ENCODE data around the gene ARHGAP15. TPM values are rescaled to one million over a fixed set of nuclear protein-coding genes. Genes with fewer than 3 reads are reported as not detected.

ARHGAP15 gene
- total RNA-seq, 1 experiment from 2014 or later = 0.71 TPM

- in situ Hi-C loops (cut with HindIII; ENCODE audit: low pct_unique_long_range_greater_than_20kb, low sequenced_read_pairs) = no loop called here
- no peak for DNase-seq (ENCODE audit: low read depth, low spot score)
Observed at GRCh38 chr2:143730155-143730952, 601.1 kb downstream of the ARHGAP15 start.

- in situ Hi-C loops (cut with HindIII; ENCODE audit: low pct_unique_long_range_greater_than_20kb, low sequenced_read_pairs) = no loop called here
- no peak for DNase-seq (ENCODE audit: low read depth, low spot score)
Observed at GRCh38 chr2:143730953-143731260, 601.7 kb downstream of the ARHGAP15 start.

GRCh38 chr2:143732076-143732475 lies 602.9 kb downstream of the ARHGAP15 start:
- DNase-seq (ENCODE audit: low read depth, low spot score) = peak; percentile 53
- in situ Hi-C loops (cut with HindIII; ENCODE audit: low pct_unique_long_range_greater_than_20kb, low sequenced_read_pairs) = no loop called here

GRCh38 chr2:143732871-143733270 lies 603.7 kb downstream of the ARHGAP15 start:
- peak; percentile 99 for DNase-seq (ENCODE audit: low read depth, low spot score)
- in situ Hi-C loops (cut with HindIII; ENCODE audit: low pct_unique_long_range_greater_than_20kb, low sequenced_read_pairs) = no loop called here

GRCh38 chr2:143734507-143734906 lies 605.3 kb downstream of the ARHGAP15 start:
- no peak for DNase-seq (ENCODE audit: low read depth, low spot score)
- in situ Hi-C loops (cut with HindIII; ENCODE audit: low pct_unique_long_range_greater_than_20kb, low sequenced_read_pairs) = no loop called here

GRCh38 chr2:143736904-143737303 lies 607.7 kb downstream of the ARHGAP15 start:
- in situ Hi-C loops (cut with HindIII; ENCODE audit: low pct_unique_long_range_greater_than_20kb, low sequenced_read_pairs) = no loop called here
- no peak for DNase-seq (ENCODE audit: low read depth, low spot score)

- DNase-seq (ENCODE audit: low read depth, low spot score) = no peak
- in situ Hi-C loops (cut with HindIII; ENCODE audit: low pct_unique_long_range_greater_than_20kb, low sequenced_read_pairs) = no loop called here
Observed at GRCh38 chr2:143740431-143740830, 611.2 kb downstream of the ARHGAP15 start.

GRCh38 chr2:143741205-143741604 lies 612.0 kb downstream of the ARHGAP15 start:
- in situ Hi-C loops (cut with HindIII; ENCODE audit: low pct_unique_long_range_greater_than_20kb, low sequenced_read_pairs) = no loop called here

GRCh38 chr2:143742581-143742980 lies 613.4 kb downstream of the ARHGAP15 start:
- in situ Hi-C loops (cut with HindIII; ENCODE audit: low pct_unique_long_range_greater_than_20kb, low sequenced_read_pairs) = no loop called here
- no peak for DNase-seq (ENCODE audit: low read depth, low spot score)

More at GRCh38 chr2:143741205-143741604, 612.0 kb downstream of the ARHGAP15 start:
- DNase-seq (ENCODE audit: low read depth, low spot score) = no peak

GRCh38 chr2:143744114-143744513 lies 614.9 kb downstream of the ARHGAP15 start:
- DNase-seq (ENCODE audit: low read depth, low spot score) = no peak
- in situ Hi-C loops (cut with HindIII; ENCODE audit: low pct_unique_long_range_greater_than_20kb, low sequenced_read_pairs) = no loop called here

GRCh38 chr2:143745060-143745459 lies 615.8 kb downstream of the ARHGAP15 start:
- in situ Hi-C loops (cut with HindIII; ENCODE audit: low pct_unique_long_range_greater_than_20kb, low sequenced_read_pairs) = no loop called here
- DNase-seq (ENCODE audit: low read depth, low spot score) = no peak

GRCh38 chr2:143754742-143755141 lies 625.5 kb downstream of the ARHGAP15 start:
- no peak for DNase-seq (ENCODE audit: low read depth, low spot score)
- in situ Hi-C loops (cut with HindIII; ENCODE audit: low pct_unique_long_range_greater_than_20kb, low sequenced_read_pairs) = no loop called here

GRCh38 chr2:143758629-143759330 lies 629.6 kb downstream of the ARHGAP15 start:
- in situ Hi-C loops (cut with HindIII; ENCODE audit: low pct_unique_long_range_greater_than_20kb, low sequenced_read_pairs) = no loop called here
- no peak for DNase-seq (ENCODE audit: low read depth, low spot score)

GRCh38 chr2:143759455-143759854 lies 630.2 kb downstream of the ARHGAP15 start:
- in situ Hi-C loops (cut with HindIII; ENCODE audit: low pct_unique_long_range_greater_than_20kb, low sequenced_read_pairs) = no loop called here
- no peak for DNase-seq (ENCODE audit: low read depth, low spot score)

GRCh38 chr2:143762176-143762928 lies 633.1 kb downstream of the ARHGAP15 start:
- in situ Hi-C loops (cut with HindIII; ENCODE audit: low pct_unique_long_range_greater_than_20kb, low sequenced_read_pairs) = no loop called here
- DNase-seq (ENCODE audit: low read depth, low spot score) = no peak

GRCh38 chr2:143764261-143764660 lies 635.0 kb downstream of the ARHGAP15 start:
- in situ Hi-C loops (cut with HindIII; ENCODE audit: low pct_unique_long_range_greater_than_20kb, low sequenced_read_pairs) = no loop called here
- DNase-seq (ENCODE audit: low read depth, low spot score) = no peak

- DNase-seq (ENCODE audit: low read depth, low spot score) = no peak
- in situ Hi-C loops (cut with HindIII; ENCODE audit: low pct_unique_long_range_greater_than_20kb, low sequenced_read_pairs) = no loop called here
Observed at GRCh38 chr2:143764706-143765105, 635.5 kb downstream of the ARHGAP15 start.

GRCh38 chr2:143768991-143769390 lies 639.8 kb downstream of the ARHGAP15 start:
- in situ Hi-C loops (cut with HindIII; ENCODE audit: low pct_unique_long_range_greater_than_20kb, low sequenced_read_pairs) = no loop called here
- DNase-seq (ENCODE audit: low read depth, low spot score) = peak; percentile 14

Measured in SK-MEL-5 (cell line).